Loucy (cell line): ENCODE results near the gene ZNF385C.
A peak's percentile ranks its signal among the peaks of the same experiment; 100 is the strongest.

Source experiments
- CTCF ChIP-seq: fragments of 200-600 bp; sonication (generic); conservative IDR thresholded peaks from 2 replicates; pipeline ENCODE4 v1.5.1; 2014; ENCODE audit warnings: mild to moderate bottlenecking, antibody characterized with exemption, low read length
- EZH2phosphoT487 ChIP-seq: fragments of 200-600 bp; IDR thresholded peaks from 2 replicates; pipeline ENCODE4 v1.6.1; 2018; ENCODE audit warnings: antibody characterized with exemption, mild to moderate bottlenecking, moderate library complexity, borderline replicate concordance

GRCh38 chr17:42101513-42102292 lies 3.4 kb upstream of the ZNF385C start:
- peak; percentile 98 for TF ChIP-seq CTCF
- TF ChIP-seq EZH2phosphoT487: no peak
